KOPT-K1 (cell line): Measurements from ENCODE around the gene SLC5A11.
"Not testable (repeated sequence)": the region's sequence is repeated elsewhere in the genome, so short reads cannot be mapped to it uniquely, and the experiment has no call there.

Source experiments
- H3K27ac ChIP-seq: fragments of 200-600 bp; sonication (generic); 2 replicates; pipeline ENCODE4 v1.5.1; 2016; ENCODE audit warnings: antibody characterized with exemption, mild to moderate bottlenecking, low read depth, low read length; ENCODE audit not compliant: poor library complexity, severe bottlenecking
- H3K36me3 ChIP-seq: fragments of 200-600 bp; sonication (generic); 2 replicates; pipeline ENCODE4 v1.5.1; 2017; ENCODE audit warnings: antibody characterized with exemption, mild to moderate bottlenecking, low read length, moderate library complexity; ENCODE audit not compliant: insufficient read depth
- H3K9me3 ChIP-seq: fragments of 200-600 bp; sonication (generic); 2 replicates; pipeline ENCODE4 v1.5.1; 2017; ENCODE audit warnings: antibody characterized with exemption, low read length, mild to moderate bottlenecking; ENCODE audit not compliant: insufficient read depth, poor library complexity, severe bottlenecking

Gene SLC5A11

GRCh38 chr16:24845726-24846547 is at the start of gene SLC5A11:
Gene SLC5A11 (plus strand): TSS chr16:24845963. CDS start chr16:24858644, 12,681 bp downstream.
- H3K36me3 ChIP-seq: no peaks in the 10 kb centered on the region

GRCh38 chr16:24800586-24800985 is 45.2 kb upstream of the SLC5A11 start:
- Histone ChIP-seq H3K36me3 (peaks cover 100% of the 10 kb centered on the region), H3K9me3 (no peaks in the 10 kb centered on the region), H3K27ac (no peak overlapping the region)

More at GRCh38 chr16:24845726-24846547, at the start of gene SLC5A11:
- Histone ChIP-seq H3K9me3 (no peaks in the 10 kb centered on the region), H3K27ac (no peak within 1 kb of the TSS)

- peaks cover 100% of the 10 kb centered on the region for H3K36me3 ChIP-seq
- no peaks in the 10 kb centered on the region for H3K9me3 ChIP-seq
- no peak overlapping the region for H3K27ac ChIP-seq
These were observed 43.9 kb upstream of the SLC5A11 start for GRCh38 chr16:24801761-24802302.

- peaks cover 100% of the 10 kb centered on the region for H3K36me3 ChIP-seq
- H3K27ac ChIP-seq: no peak overlapping the region
- no peaks in the 10 kb centered on the region for H3K9me3 ChIP-seq
These were observed 40.3 kb upstream of the SLC5A11 start for GRCh38 chr16:24805484-24805883.

GRCh38 chr16:24807301-24807700 is 38.5 kb upstream of the SLC5A11 start:
- no peak overlapping the region for H3K27ac ChIP-seq
- H3K9me3 ChIP-seq: no peaks in the 10 kb centered on the region
- peaks cover 100% of the 10 kb centered on the region for H3K36me3 ChIP-seq

- Histone ChIP-seq H3K9me3 (no peaks in the 10 kb centered on the region), H3K27ac (no peak overlapping the region), H3K36me3 (peaks cover 100% of the 10 kb centered on the region)
These were observed 34.6 kb upstream of the SLC5A11 start for GRCh38 chr16:24810951-24811843.

- not testable (repeated sequence) for H3K27ac ChIP-seq, H3K9me3 ChIP-seq
- H3K36me3 ChIP-seq: peaks cover 100% of the 10 kb centered on the region
These were observed 33.0 kb upstream of the SLC5A11 start for GRCh38 chr16:24812813-24813212.

- H3K9me3 ChIP-seq: no peaks in the 10 kb centered on the region
- H3K36me3 ChIP-seq: peaks cover 100% of the 10 kb centered on the region
- no peak overlapping the region for H3K27ac ChIP-seq
These were observed 30.7 kb upstream of the SLC5A11 start for GRCh38 chr16:24815021-24815420.

GRCh38 chr16:24816688-24817087 is 29.1 kb upstream of the SLC5A11 start:
- H3K36me3 ChIP-seq: peaks cover 100% of the 10 kb centered on the region
- no peak overlapping the region for H3K27ac ChIP-seq
- no peaks in the 10 kb centered on the region for H3K9me3 ChIP-seq

- H3K36me3 ChIP-seq: peaks cover 98% of the 10 kb centered on the region
- no peak overlapping the region for H3K27ac ChIP-seq
- H3K9me3 ChIP-seq: no peaks in the 10 kb centered on the region
These were observed 26.2 kb upstream of the SLC5A11 start for GRCh38 chr16:24819462-24820040.

- Histone ChIP-seq H3K36me3 (peaks cover 98% of the 10 kb centered on the region), H3K27ac (no peak overlapping the region), H3K9me3 (no peaks in the 10 kb centered on the region)
These were observed 25.2 kb upstream of the SLC5A11 start for GRCh38 chr16:24820522-24820921.

GRCh38 chr16:24821129-24821528 is 24.6 kb upstream of the SLC5A11 start:
- Histone ChIP-seq H3K36me3 (peaks cover 98% of the 10 kb centered on the region), H3K9me3 (no peaks in the 10 kb centered on the region), H3K27ac (no peak overlapping the region)

- H3K9me3 ChIP-seq: no peaks in the 10 kb centered on the region
- H3K36me3 ChIP-seq: peaks cover 98% of the 10 kb centered on the region
- H3K27ac ChIP-seq: no peak overlapping the region
These were observed 23.2 kb upstream of the SLC5A11 start for GRCh38 chr16:24822542-24822941.

- H3K9me3 ChIP-seq: no peaks in the 10 kb centered on the region
- peaks cover 98% of the 10 kb centered on the region for H3K36me3 ChIP-seq
- H3K27ac ChIP-seq: no peak overlapping the region
These were observed 22.8 kb upstream of the SLC5A11 start for GRCh38 chr16:24822974-24823373.

- Histone ChIP-seq H3K9me3 (no peaks in the 10 kb centered on the region), H3K27ac (no peak overlapping the region), H3K36me3 (peaks cover 80% of the 10 kb centered on the region)
These were observed 20.1 kb upstream of the SLC5A11 start for GRCh38 chr16:24825696-24826095.
